ENCODE results near the gene KREMEN2. TPM values are rescaled to one million over a fixed set of nuclear protein-coding genes. Genes with fewer than 3 reads are reported as not detected.

Gene KREMEN2
- total and polyA plus RNA-seq, 5 donors from 2014 or later: not detected

DNA sequence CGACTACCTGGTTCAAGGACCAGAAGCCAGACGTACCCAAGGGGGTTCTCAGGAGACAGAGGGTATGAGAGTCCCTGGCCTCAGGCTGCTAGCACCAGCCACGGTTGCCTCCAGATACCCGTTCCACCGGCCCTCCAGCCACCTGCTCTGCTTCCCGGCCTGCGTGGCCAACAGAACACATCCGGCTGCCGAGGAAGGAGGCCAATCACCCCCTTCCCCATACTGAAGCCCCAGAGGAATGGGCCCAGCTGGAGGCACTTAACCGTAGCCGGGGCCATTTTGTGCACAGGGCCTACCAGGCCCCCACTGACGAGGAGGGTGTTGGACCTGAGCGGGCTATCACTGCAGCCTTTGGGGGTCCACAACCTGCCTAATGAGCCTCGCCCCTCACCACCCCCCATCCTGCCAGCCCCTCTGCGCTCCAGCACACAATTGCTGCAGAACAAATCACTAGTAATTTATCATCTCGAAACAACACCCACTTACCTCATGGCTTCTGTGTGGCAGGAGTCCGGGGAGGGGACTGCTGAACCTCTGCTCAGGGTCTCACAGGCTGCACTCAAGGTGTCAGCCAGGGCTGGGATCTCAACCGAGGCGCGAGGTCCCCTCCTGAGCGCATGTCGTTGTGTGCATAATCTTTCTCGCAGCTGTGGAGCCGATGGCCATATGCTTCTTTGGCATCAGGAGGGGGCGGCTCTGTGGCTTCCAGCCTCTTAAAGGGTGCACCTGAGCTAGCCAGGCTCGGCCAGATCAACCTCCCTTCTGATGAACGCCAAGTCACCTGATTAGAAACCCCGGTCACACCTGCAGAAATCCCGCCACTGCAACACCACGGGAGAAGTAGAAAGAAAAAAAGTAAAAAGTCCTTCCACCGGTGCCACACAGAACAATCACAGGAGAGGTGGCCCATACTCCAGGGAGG lies 10.1 kb upstream of the KREMEN2 start:
- no peaks in the 10 kb centered on the region for H3K9me3 ChIP-seq (ENCODE audit: control insufficient read depth in 2 of 2, low read length in 2 of 2)
- peak overlapping the region in 1 of 3 donors; percentile 38 for H3K27ac Mint-ChIP-seq
- H3K4me1 Mint-ChIP-seq: no peaks in the 10 kb centered on the region
- no peaks in the 10 kb centered on the region for H3K9me3 Mint-ChIP-seq
- no peak for DNase-seq
- H3K36me3 ChIP-seq (ENCODE audit: control insufficient read depth, insufficient read depth, low read length): no peaks in the 10 kb centered on the region
- H3K36me3 Mint-ChIP-seq: peaks cover 6% of the 10 kb centered on the region
- ATAC-seq (ENCODE audit: low read depth in 2 of 2): no peak
- no peak overlapping the region for H3K27ac ChIP-seq (ENCODE audit: insufficient read depth, low read length, poor library complexity, severe bottlenecking)
- no peaks in the 10 kb centered on the region for H3K27me3 ChIP-seq (ENCODE audit: control insufficient read depth, insufficient read depth, low read length)
- peaks cover 10% of the 10 kb centered on the region for H3K27me3 Mint-ChIP-seq
- no peak overlapping the region for H3K4me3 Mint-ChIP-seq
- no peak overlapping the region for H3K4me3 ChIP-seq (ENCODE audit: low read depth, low read length)
- H3K4me1 ChIP-seq (ENCODE audit: control insufficient read depth, insufficient read depth, low read length, poor library complexity, severe bottlenecking): no peaks in the 10 kb centered on the region

DNA sequence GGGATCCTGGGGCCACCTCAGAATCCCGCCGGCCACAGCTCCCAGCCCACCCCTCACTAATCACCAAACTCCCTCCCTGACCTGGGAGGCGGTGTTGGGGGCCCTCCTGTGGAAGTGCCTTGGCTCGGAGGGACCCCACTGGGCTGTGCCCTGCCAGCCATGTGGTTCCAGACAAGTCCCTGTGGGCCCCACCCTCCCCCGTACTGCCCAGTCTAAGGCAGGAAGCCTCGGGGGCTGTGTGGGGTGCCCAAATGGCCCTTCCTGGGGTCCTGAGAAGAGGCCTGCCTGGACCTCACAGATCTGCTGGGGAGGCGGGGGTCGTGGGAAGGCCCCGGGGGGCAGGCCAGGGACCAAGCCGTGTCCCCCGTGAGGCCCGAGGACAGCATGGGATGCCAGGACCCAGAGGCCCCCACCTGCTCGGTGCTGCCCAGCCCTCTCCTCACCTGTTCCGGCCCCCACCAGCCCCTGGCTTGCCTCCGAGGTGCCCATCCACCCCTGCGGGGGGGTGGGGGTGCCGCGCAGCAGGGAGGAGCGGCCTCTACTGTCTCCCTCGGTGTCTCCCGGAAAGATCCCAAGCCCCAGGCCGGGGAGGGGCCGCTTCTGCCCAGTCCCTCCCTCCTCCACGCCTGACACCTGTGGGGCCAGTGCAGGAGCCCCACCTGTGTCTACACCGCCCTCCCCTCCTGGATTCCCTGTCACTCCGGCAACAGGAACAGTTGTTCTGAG lies 9.3 kb upstream of the KREMEN2 start:
- Mint-ChIP-seq H3K36me3 (peaks cover 3% of the 10 kb centered on the region), H3K27ac (no peak overlapping the region), H3K9me3 (no peaks in the 10 kb centered on the region), H3K27me3 (peaks cover 10% of the 10 kb centered on the region), H3K4me1 (no peaks in the 10 kb centered on the region), H3K4me3 (no peak overlapping the region)
- no peaks in the 10 kb centered on the region for H3K36me3 ChIP-seq (ENCODE audit: control insufficient read depth, insufficient read depth, low read length)
- no peak overlapping the region for H3K27ac ChIP-seq (ENCODE audit: insufficient read depth, low read length, poor library complexity, severe bottlenecking)
- no peaks in the 10 kb centered on the region for H3K4me1 ChIP-seq (ENCODE audit: control insufficient read depth, insufficient read depth, low read length, poor library complexity, severe bottlenecking)
- no peaks in the 10 kb centered on the region for H3K9me3 ChIP-seq (ENCODE audit: control insufficient read depth in 2 of 2, low read length in 2 of 2)
- H3K27me3 ChIP-seq (ENCODE audit: control insufficient read depth, insufficient read depth, low read length): no peaks in the 10 kb centered on the region
- ATAC-seq (ENCODE audit: low read depth in 2 of 2) (no peak), DNase-seq (no peak)
- H3K4me3 ChIP-seq (ENCODE audit: low read depth, low read length): no peak overlapping the region

- no peaks in the 10 kb centered on the region for H3K36me3 ChIP-seq (ENCODE audit: control insufficient read depth, insufficient read depth, low read length)
- H3K4me3 Mint-ChIP-seq: no peak overlapping the region
- H3K36me3 Mint-ChIP-seq: no peaks in the 10 kb centered on the region
- H3K9me3 Mint-ChIP-seq: no peaks in the 10 kb centered on the region
- DNase-seq (no peak), ATAC-seq (ENCODE audit: low read depth in 2 of 2) (no peak)
- peaks cover 14% of the 10 kb centered on the region for H3K27me3 Mint-ChIP-seq
- H3K4me3 ChIP-seq (ENCODE audit: low read depth, low read length): no peak overlapping the region
- H3K9me3 ChIP-seq (ENCODE audit: control insufficient read depth in 2 of 2, low read length in 2 of 2): no peaks in the 10 kb centered on the region
- no peak overlapping the region for H3K27ac ChIP-seq (ENCODE audit: insufficient read depth, low read length, poor library complexity, severe bottlenecking)
- no peaks in the 10 kb centered on the region for H3K4me1 Mint-ChIP-seq
- no peaks in the 10 kb centered on the region for H3K4me1 ChIP-seq (ENCODE audit: control insufficient read depth, insufficient read depth, low read length, poor library complexity, severe bottlenecking)
- no peaks in the 10 kb centered on the region for H3K27me3 ChIP-seq (ENCODE audit: control insufficient read depth, insufficient read depth, low read length)
- no peak overlapping the region for H3K27ac Mint-ChIP-seq
These were observed 8.7 kb upstream of the KREMEN2 start for GRCh38 chr16:2955438-2955778.

DNA sequence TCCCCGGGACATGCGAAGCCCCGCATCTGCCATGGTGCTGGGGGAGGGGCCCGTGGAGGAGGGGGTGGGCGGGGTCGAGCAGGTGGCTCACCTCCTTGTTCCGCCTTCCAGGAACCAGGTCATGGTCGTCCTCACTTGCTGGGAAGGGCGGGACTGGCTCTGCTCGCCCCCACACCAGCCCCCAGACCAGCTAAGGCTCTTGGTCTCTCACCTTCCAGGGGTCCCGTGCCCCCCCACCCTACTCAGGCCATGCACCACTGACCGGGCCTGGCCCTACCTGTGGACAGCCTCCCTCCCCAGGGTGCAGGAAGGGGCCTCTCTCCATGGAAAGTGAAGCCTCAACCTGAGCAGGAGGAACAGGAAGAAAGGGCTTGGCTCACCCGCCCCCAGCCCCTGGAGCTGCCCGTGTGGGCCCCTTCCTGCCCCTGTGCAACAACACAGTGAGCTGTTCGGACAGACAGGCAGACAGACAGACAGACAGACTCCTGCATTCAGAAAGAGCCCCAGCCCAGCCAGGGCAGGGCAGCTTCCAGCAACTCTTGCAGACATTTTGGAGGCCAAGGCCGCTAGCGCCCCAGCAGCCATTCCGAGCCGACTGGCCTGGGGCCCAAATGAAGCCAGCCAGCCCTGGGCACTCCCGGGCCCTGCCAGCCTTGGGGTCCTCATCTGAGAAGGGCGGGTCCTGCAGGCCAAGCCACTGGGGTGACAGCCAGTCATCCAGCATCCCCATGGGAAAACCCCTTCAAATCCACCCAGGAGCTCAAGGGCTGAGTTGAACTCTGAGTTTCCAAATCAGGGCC lies 8.1 kb upstream of the KREMEN2 start:
- ATAC-seq (ENCODE audit: low read depth in 2 of 2) (no peak), DNase-seq (no peak)
- no peaks in the 10 kb centered on the region for H3K36me3 Mint-ChIP-seq
- no peak overlapping the region for H3K4me3 ChIP-seq (ENCODE audit: low read depth, low read length)
- no peaks in the 10 kb centered on the region for H3K9me3 ChIP-seq (ENCODE audit: control insufficient read depth in 2 of 2, low read length in 2 of 2)
- no peak overlapping the region for H3K27ac ChIP-seq (ENCODE audit: insufficient read depth, low read length, poor library complexity, severe bottlenecking)
- H3K27me3 ChIP-seq (ENCODE audit: control insufficient read depth, insufficient read depth, low read length): no peaks in the 10 kb centered on the region
- H3K9me3 Mint-ChIP-seq: no peaks in the 10 kb centered on the region
- H3K27ac Mint-ChIP-seq: no peak overlapping the region
- no peak overlapping the region for H3K4me3 Mint-ChIP-seq
- peaks cover 19% of the 10 kb centered on the region for H3K27me3 Mint-ChIP-seq
- H3K4me1 Mint-ChIP-seq: no peaks in the 10 kb centered on the region
- no peaks in the 10 kb centered on the region for H3K36me3 ChIP-seq (ENCODE audit: control insufficient read depth, insufficient read depth, low read length)
- H3K4me1 ChIP-seq (ENCODE audit: control insufficient read depth, insufficient read depth, low read length, poor library complexity, severe bottlenecking): no peaks in the 10 kb centered on the region

- no peaks in the 10 kb centered on the region for H3K9me3 ChIP-seq (ENCODE audit: control insufficient read depth in 2 of 2, low read length in 2 of 2)
- H3K4me1 ChIP-seq (ENCODE audit: control insufficient read depth, insufficient read depth, low read length, poor library complexity, severe bottlenecking): no peaks in the 10 kb centered on the region
- Mint-ChIP-seq H3K4me1 (peaks cover 0 to 1% (median under 1%) of the 10 kb centered on the region in 4 donors), H3K36me3 (no peaks in the 10 kb centered on the region), H3K27ac (no peak overlapping the region), H3K4me3 (no peak overlapping the region), H3K27me3 (peaks cover 21% of the 10 kb centered on the region), H3K9me3 (no peaks in the 10 kb centered on the region)
- no peaks in the 10 kb centered on the region for H3K36me3 ChIP-seq (ENCODE audit: control insufficient read depth, insufficient read depth, low read length)
- ATAC-seq (ENCODE audit: low read depth in 2 of 2): no peak
- H3K4me3 ChIP-seq (ENCODE audit: low read depth, low read length): no peak overlapping the region
- H3K27ac ChIP-seq (ENCODE audit: insufficient read depth, low read length, poor library complexity, severe bottlenecking): no peak overlapping the region
- no peaks in the 10 kb centered on the region for H3K27me3 ChIP-seq (ENCODE audit: control insufficient read depth, insufficient read depth, low read length)
- DNase-seq: no peak
These were observed 7.5 kb upstream of the KREMEN2 start for GRCh38 chr16:2956579-2956956.

DNA sequence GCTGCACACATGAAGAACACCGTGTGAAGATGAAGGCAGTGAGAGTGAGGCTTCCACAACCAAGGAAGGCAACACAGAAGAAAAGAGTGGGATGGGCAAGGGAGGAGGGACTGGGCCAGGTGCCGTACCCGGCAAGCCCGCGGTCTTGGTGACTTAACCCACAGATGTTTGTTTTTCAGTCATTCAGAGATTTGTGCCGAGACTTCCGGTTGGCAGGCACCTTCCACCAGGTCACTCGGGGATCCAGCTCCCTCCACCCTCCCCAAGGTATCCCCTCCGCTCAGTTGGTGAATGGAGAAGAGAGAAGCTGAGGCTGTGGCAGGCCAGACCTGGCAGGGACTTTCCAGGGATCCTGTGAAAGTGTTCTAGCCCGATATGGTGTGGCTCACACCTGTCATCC lies 4.9 kb upstream of the KREMEN2 start:
- DNase-seq (no peak), ATAC-seq (ENCODE audit: low read depth in 2 of 2) (no peak)
- Histone ChIP-seq H3K27ac (ENCODE audit: insufficient read depth, low read length, poor library complexity, severe bottlenecking) (no peak overlapping the region), H3K36me3 (ENCODE audit: control insufficient read depth, insufficient read depth, low read length) (no peaks in the 10 kb centered on the region), H3K27me3 (ENCODE audit: control insufficient read depth, insufficient read depth, low read length) (peaks cover 3% of the 10 kb centered on the region), H3K4me1 (ENCODE audit: control insufficient read depth, insufficient read depth, low read length, poor library complexity, severe bottlenecking) (peaks cover 22% of the 10 kb centered on the region), H3K9me3 (ENCODE audit: control insufficient read depth in 2 of 2, low read length in 2 of 2) (no peaks in the 10 kb centered on the region), H3K4me3 (ENCODE audit: low read depth, low read length) (no peak overlapping the region)
- Mint-ChIP-seq H3K4me1 (peaks cover 0 to 20% (median 3%) of the 10 kb centered on the region in 4 donors), H3K27me3 (peaks cover 29% of the 10 kb centered on the region), H3K27ac (no peak overlapping the region), H3K36me3 (no peaks in the 10 kb centered on the region), H3K9me3 (no peaks in the 10 kb centered on the region), H3K4me3 (no peak overlapping the region)

DNA sequence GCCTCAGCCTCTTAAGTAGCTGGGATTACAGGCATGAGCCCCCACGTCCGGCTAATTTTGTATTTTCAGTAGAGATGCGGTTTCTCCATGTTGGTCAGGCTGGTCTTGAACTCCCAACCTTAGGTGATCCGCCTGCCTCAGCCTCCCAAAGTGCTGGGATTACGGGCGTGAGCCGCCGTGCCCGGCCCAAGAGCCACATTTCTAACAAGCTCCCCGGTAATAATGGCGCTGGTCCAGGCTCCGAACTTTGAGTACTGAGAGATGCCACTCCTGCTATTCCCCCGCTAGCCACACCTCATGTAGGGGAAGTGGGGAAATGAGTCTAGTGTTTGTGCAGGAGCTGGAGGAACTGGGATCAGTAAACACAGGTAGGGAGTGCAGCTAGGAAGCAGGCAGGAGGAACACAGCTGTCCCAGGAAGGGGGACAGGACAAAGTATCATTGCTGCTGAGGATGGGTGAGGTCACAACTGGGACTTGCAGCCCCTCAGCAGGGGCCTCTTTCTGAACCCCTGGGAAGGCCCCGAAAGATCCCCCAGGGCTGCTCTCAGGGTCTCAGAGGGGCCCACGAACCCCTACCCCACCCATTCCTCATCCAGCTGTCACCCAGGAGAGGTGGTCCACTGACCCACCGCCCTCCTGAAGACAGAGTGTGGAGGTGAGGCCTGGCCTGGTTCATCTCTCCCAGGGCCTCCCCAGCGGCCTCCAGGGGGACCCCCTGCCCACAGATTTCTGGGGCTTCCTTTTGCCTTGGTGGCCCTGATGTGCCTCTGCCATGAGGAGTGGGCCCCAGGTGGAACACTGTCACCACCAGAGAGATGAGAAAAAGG lies 3.7 kb upstream of the KREMEN2 start:
- Histone ChIP-seq H3K4me1 (ENCODE audit: control insufficient read depth, insufficient read depth, low read length, poor library complexity, severe bottlenecking) (peaks cover 34% of the 10 kb centered on the region), H3K9me3 (ENCODE audit: control insufficient read depth in 2 of 2, low read length in 2 of 2) (no peaks in the 10 kb centered on the region), H3K27ac (ENCODE audit: insufficient read depth, low read length, poor library complexity, severe bottlenecking) (no peak overlapping the region), H3K27me3 (ENCODE audit: control insufficient read depth, insufficient read depth, low read length) (peaks cover 3% of the 10 kb centered on the region), H3K4me3 (ENCODE audit: low read depth, low read length) (no peak overlapping the region), H3K36me3 (ENCODE audit: control insufficient read depth, insufficient read depth, low read length) (no peaks in the 10 kb centered on the region)
- peaks cover 0 to 26% (median 3%) of the 10 kb centered on the region in 4 donors for H3K4me1 Mint-ChIP-seq
- no peak for ATAC-seq (ENCODE audit: low read depth in 2 of 2)
- H3K4me3 Mint-ChIP-seq: peak overlapping the region in 1 of 4 donors; percentile 47
- peaks cover 31% of the 10 kb centered on the region for H3K27me3 Mint-ChIP-seq
- no peaks in the 10 kb centered on the region for H3K36me3 Mint-ChIP-seq
- no peak overlapping the region for H3K27ac Mint-ChIP-seq
- H3K9me3 Mint-ChIP-seq: no peaks in the 10 kb centered on the region
- DNase-seq: no peak
